DMS53 treated with DMSO at 0.1 percent for 48 hours (cell line): ENCODE data around the gene CAPN3.
"Not testable (repeated sequence)": the region's sequence is repeated elsewhere in the genome, so short reads cannot be mapped to it uniquely, and the experiment has no call there.

Experiments
- DNase-seq: peaks from one replicate; lab custom pipeline; 2025; ENCODE audit not compliant: unreplicated experiment; lab: John Stamatoyannopoulos, UW

The CAPN3 gene

DNA sequence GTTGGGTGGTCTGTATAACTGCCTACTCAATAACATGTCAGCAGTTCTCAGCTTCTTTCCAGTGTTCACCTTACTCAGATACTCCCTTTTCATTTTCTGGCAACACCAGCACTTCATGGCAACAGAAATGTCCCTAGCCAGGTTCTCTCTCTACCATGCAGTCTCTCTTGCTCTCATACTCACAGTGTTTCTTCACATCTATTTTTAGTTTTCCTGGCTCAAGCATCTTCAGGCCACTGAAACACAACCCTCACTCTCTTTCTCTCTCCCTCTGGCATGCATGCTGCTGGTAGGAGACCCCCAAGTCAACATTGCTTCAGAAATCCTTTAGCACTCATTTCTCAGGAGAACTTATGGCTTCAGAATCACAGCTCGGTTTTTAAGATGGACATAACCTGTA is at the start of gene CAPN3:
Gene CAPN3, plus strand, starts transcription at position 253 of the 400 bp plus-strand sequence. CDS start 305 bp downstream, outside the sequence.
- DNase-seq = no peak

DNA sequence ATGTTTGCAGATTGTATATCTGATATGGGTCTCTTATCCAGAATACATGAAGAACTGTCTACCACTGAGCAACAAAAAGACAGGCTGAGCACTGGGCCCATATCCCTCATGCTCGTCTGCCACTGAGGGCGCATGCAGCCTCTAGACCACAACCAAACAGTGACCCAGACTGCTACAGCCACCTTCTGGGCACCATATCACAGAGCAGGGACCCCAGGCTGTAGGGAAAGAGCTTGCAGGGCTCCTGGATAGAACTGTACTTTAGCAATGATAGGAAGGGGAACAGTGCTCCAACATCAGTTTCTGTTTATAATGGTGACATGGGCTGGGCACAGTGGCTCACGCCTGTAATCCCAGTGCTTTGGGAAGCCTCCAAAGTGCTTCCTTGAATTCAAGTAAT is 45.8 kb upstream of the CAPN3 start:
- DNase-seq = no peak

GRCh38 chr15:42314818-42315217 is 44.5 kb upstream of the CAPN3 start:
- no peak for DNase-seq

- no peak for DNase-seq
Observed at GRCh38 chr15:42315521-42315920, 43.8 kb upstream of the CAPN3 start.

DNA sequence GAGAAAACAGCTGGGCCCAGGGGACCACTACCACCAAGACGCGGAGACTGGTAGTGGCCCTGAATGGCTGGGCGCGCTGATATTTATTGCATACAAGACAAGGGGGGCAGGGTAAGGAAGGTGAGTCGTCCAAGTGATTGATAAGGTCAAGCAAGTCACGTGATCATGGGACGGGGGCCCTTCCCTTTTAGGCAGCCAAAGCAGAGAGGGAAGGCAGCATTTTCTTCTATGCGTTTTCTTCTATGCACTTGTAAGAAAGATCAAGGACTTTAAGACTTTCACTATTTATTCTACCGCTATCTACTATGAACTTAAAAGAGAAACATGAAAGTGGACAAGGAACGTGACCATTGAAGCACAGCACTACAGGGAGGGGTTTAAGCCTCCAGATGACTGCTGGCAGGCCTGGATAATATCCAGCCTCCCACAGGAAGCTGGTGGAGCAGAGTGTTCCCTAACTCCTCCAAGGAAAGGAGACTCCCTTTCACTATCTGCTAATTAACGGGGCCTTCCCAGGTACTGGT is 43.0 kb upstream of the CAPN3 start:
- not testable (repeated sequence) for DNase-seq

DNA sequence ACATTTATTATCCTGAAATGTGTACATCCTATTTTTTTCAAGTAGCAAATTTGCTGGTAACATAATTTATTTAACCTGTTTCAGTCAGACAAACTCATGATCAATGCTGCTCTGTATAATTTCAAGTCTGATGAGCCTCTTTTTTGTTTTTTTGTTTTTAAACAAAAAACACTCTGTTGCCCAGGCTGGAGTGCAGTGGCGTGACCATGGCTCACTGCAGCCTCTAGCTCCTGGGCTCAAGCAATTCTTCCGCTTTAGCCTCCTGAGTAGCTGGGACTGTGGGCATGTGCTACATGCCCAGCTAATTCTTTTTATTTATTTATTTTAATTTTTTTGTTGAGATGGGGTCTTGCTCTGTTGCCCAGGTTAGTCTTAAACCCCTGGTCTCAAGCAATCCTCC is 40.1 kb upstream of the CAPN3 start:
- DNase-seq = no peak

GRCh38 chr15:42324308-42324707 is 35.0 kb upstream of the CAPN3 start:
- no peak for DNase-seq

DNA sequence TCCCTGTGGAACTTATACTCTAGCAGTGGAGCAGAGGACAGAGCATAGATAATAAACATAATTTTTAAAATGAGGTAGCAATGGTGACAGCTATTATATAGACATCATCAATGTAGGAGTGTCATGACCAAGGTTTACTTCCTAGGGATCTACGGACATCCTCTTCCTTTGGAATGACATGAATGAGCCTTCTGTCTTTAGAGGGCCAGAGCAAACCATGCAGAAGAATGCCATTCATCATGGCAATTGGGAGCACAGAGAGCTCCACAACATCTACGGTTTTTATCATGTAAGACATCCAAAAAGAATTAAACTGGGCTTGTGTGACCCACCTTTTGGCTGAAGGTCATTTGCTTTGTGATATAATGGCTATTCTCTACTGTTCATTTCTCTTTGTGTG is 30.1 kb upstream of the CAPN3 start:
- no peak for DNase-seq

GRCh38 chr15:42329992-42330391 is 29.3 kb upstream of the CAPN3 start:
- no peak for DNase-seq

DNA sequence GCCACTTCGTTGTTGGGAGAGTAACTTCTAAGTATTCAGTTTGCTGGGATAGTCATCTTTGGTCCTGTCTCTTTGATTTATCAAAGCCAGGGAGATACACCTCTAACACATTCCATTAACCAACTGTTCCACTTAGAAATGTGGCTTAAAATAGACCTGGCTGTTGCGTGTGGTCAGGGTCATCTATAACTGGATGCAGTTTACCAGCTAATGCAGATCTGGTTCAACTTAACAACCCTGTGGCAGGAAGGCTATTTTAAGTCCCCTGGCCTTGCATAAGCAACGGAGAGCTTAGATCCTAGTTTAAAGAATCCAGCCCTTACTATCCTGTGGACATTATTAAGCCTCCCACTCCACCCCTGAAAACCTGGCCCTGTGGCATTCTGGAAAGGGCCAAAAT is 28.1 kb upstream of the CAPN3 start:
- DNase-seq = no peak

DNA sequence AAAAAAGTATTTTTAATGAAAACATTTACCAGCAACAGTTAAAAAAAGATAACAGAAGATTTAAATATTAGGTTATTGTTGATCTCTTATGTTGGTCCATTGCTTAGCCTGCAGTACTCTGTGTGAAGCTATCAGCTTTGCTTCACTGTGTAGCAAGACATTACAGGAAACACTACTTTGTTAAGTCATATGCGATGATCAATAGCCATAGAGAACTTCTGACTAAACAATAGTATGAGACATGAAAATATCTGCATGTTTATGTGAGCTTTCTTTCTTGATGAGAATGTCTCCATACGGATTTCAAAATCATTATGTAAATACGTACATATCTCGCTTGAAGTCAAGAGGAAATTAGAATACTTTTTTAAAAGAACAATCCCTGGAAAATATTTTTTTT is 27.0 kb upstream of the CAPN3 start:
- no peak for DNase-seq

DNA sequence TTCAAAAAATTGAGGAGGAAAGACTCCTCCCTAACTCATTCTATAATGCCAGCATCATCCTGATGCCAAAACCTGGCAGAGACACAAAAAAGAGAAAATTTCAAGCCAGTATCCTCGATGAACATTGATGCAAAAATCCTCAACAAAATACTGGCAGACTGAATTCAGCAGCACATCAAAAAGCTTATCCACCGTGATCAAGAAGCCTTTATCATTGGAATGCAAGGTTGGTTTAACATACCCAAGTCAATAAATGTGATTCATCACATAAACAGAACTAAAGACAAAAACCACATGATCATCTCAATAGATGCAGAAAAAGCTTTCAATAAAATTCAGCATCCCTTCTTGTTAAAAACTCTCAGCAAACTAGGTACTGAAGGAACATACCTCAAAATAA is 24.2 kb upstream of the CAPN3 start:
- no peak for DNase-seq

GRCh38 chr15:42336650-42337049 is 22.7 kb upstream of the CAPN3 start:
- DNase-seq = not testable (repeated sequence)

GRCh38 chr15:42337104-42337503 is 22.2 kb upstream of the CAPN3 start:
- not testable (repeated sequence) for DNase-seq

GRCh38 chr15:42338500-42338899 is 20.8 kb upstream of the CAPN3 start:
- no peak for DNase-seq

GRCh38 chr15:42343596-42344232 is 15.6 kb upstream of the CAPN3 start:
- no peak for DNase-seq

DNA sequence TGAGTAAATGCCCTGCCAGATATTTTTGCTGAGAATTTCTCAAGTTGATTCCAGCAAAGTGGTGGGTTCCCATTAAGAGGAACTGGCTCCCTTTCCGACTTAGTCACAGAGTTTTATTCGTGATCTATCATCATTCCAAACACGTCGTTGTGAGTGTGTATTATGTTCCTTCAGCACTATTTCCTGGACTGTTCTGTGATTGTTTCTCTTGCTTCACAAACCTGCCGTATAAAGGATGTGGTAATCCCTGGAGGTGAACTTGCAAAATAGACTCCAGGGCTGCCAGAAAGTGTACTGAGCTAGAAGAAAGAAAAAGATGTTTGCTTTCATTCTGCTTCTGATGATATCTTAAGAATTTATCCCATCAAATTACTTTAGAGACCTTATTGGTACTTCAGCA is 14.5 kb upstream of the CAPN3 start:
- DNase-seq = no peak

- no peak for DNase-seq
Observed at GRCh38 chr15:42345504-42345903, 13.8 kb upstream of the CAPN3 start.

DNA sequence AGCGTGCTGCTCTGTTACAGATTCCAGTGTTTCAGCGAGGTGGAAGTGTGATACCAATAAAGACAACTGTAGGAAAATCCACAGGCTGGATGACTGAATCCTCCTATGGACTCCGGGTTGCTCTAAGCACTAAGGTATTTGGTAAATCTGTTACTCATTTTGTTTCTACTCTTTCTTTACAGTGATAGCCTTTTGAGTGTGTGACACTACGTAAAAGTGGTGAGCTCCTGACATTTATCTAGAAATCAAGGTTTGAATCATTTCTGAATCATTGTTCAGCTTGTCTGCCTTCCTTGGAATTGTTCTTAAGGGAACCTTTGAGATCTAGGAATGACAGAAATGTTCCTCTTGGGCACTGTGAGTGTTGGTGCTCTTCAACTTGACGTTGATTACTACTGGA is 11.2 kb upstream of the CAPN3 start:
- DNase-seq = no peak

DNA sequence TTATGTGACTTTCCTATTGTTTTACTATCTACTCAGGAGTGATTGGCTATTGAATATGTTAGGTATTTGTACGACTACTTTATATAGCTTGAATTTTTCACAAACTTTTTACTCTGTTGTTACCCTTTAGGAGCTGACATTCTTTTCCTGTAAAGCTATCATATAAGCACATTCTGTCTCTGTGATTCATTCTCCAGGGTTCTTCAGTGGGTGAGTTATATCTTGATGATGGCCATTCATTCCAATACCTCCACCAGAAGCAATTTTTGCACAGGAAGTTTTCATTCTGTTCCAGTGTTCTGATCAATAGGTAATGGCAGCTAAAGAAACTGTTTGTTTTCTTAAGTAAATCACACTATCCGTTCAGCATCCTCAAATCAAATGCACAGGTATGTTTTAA is 10.1 kb upstream of the CAPN3 start:
- no peak for DNase-seq

DNA sequence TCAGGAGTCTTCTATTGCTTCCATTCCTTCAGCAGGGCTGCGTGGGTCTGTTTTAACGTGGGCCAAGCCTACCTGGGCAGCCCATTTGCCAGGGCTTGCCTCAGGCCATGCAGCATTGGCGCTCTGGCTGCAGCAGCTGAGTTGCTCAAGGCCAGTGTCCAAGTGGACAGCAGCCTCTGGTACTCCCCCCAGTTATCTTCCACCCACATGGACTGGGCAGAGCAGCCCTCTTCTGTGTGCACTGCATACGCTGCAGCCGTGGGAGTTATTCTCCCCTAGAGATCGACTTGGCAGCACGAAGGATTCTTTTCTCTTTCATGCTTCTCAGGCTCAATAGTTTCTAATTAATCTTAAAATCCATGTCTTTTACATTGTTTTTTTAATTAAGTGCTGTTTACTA is 6.9 kb upstream of the CAPN3 start:
- DNase-seq = no peak

GRCh38 chr15:42353061-42353460 is 6.2 kb upstream of the CAPN3 start:
- no peak for DNase-seq

- DNase-seq = no peak
Observed at GRCh38 chr15:42354824-42355223, 4.5 kb upstream of the CAPN3 start.
